SH-SY5Y (cell line): ENCODE results near the gene COMMD7.

ENCODE experiments used
- GATA2 ChIP-seq: IDR thresholded peaks from 2 replicates; pipeline ENCODE4 v1.6.1; 2011; ENCODE audit warnings: mild to moderate bottlenecking, low read depth, low read length
- GATA3 ChIP-seq: IDR thresholded peaks from 2 replicates; pipeline ENCODE4 v1.6.1; 2011; ENCODE audit warnings: low read depth, mild to moderate bottlenecking, low read length, moderate library complexity

- TF ChIP-seq GATA2 (no peak), GATA3 (no peak)
Observed at GRCh38 chr20:32678948-32679347, 64.3 kb downstream of the COMMD7 start.
